ENCODE measurements around the gene PWP1. TPM values are rescaled to one million over a fixed set of nuclear protein-coding genes. Genes with fewer than 3 reads are reported as not detected.

PWP1 gene
- total and polyA plus RNA-seq, 10 of the 15 experiments (the other 5 are each of a cell fraction or from before 2014, with no cell fraction given), result 42.4 to 283 (median 84.6) TPM

DNA sequence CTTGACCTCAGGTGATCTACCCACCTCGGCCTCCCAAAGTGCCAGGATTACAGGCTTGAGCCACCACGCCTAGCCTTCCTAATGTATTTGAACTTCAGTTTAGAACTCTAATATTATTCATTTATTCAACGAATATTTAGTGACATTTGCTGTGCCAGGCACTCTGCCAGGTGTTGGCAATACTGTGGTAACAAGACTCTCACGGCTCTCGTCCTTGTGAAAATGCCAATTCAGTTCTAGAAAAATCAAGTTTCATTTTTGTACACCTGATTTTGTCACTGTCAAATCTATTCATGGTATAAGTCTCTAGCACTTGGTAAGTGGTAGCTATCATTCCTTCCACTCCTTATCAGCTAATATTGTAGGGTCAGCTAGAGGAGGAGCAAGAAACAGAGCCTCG is 6.3 kb upstream of the PWP1 start:
- H3K27me3 ChIP-seq (replicated peaks in 1 of 2; ENCODE audit: control insufficient read depth in 2 of 2, insufficient read depth in 2 of 2, low read length in 1 of 2), result no peaks in the 10 kb centered on the region
- H3K4me1 ChIP-seq (ENCODE audit: control insufficient read depth, insufficient read depth, low read length), result no peaks in the 10 kb centered on the region
- BruUV-seq (replicated peaks), result no TSS peak
- no peak for DNase-seq (ENCODE audit: low read depth, low spot score)
- no peak overlapping the region for H3K4me2 ChIP-seq (ENCODE audit: control insufficient read depth, insufficient read depth)
- no peak overlapping the region for H3K9ac ChIP-seq (ENCODE audit: control insufficient read depth, insufficient read depth, low read length)
- CTCF ChIA-PET, result interaction anchor here (0.6 to 10.8 kb wide), 13 partner anchors 8 to 250 kb away, joined by 3 to 170 read pairs (median 5); no protein-coding TSS in a partner anchor
- RAD21 ChIA-PET (ENCODE audit: unreplicated experiment), result interaction anchor here (3.9 kb wide), 1 partner anchor 205 kb away, joined by 18 read pairs; no protein-coding TSS in a partner anchor
- no peaks in the 10 kb centered on the region for H3K79me2 ChIP-seq (ENCODE audit: control insufficient read depth, insufficient read depth, low read length)
- POLR2A ChIA-PET, result no interaction called here
- no peaks in the 10 kb centered on the region for H3K36me3 ChIP-seq (ENCODE audit: control insufficient read depth in 2 of 2, insufficient read depth in 2 of 2, low read length in 1 of 2)
- in situ Hi-C loops (cut with MboI), result loop anchor here (5.0 to 25.0 kb wide), 2 partner anchors 208 to 833 kb away; partner anchors contain the start of gene FICD
- SMC1A ChIA-PET (ENCODE audit: uncharacterized antibody, unreplicated experiment), result interaction anchor here (1.2 to 3.6 kb wide), 5 partner anchors 58 to 207 kb away, joined by 4 to 13 read pairs (median 6); no protein-coding TSS in a partner anchor
- intact Hi-C loops (cut with micrococcal nuclease; ENCODE audit: unreplicated experiment), result loop anchor here (10.0 kb wide), 1 partner anchor 515 kb away; no protein-coding TSS in a partner anchor
- H3K27ac ChIP-seq (ENCODE audit: control insufficient read depth, insufficient read depth), result no peak overlapping the region
- no peak overlapping the region for H2AFZ ChIP-seq (ENCODE audit: control insufficient read depth, low read depth, low read length)
- WGBS (ENCODE audit: insufficient coverage, insufficient replicate concordance, low lambda C conversion rate, missing lambda C conversion rate), result 26% methylated on average over 6 of the region's 6 CpGs
- H3K4me3 ChIP-seq, result no peak overlapping the region
- ATAC-seq, result no peak
- FAIRE-seq, result no peak
- H3K9me3 ChIP-seq (replicated peaks; ENCODE audit: control insufficient read depth, insufficient read depth, low read length), result no peaks in the 10 kb centered on the region; the same call in 2 of the 3 replicates
- H4K20me1 ChIP-seq (ENCODE audit: control insufficient read depth, insufficient read depth), result no peaks in the 10 kb centered on the region
- TF ChIP-seq ZNF592 (IDR thresholded peaks at IDR 0.05) (no peak), SIN3A (IDR thresholded peaks at IDR 0.05; ENCODE audit: low read depth, low read length) (no peak), IRF5 (IDR thresholded peaks at IDR 0.05; ENCODE audit: borderline replicate concordance) (no peak), PAX5 (IDR thresholded peaks at IDR 0.05; ENCODE audit: borderline replicate concordance, low read depth, low read length) (no peak), RB1 (IDR thresholded peaks at IDR 0.05; ENCODE audit: borderline replicate concordance) (no peak), HDAC2 (IDR thresholded peaks at IDR 0.05) (no peak), NRF1 (conservative IDR thresholded peaks at IDR 0.05; ENCODE audit: low read depth, low read length) (no peak), ZNF622 (IDR thresholded peaks at IDR 0.05) (no peak), ATF7 (IDR thresholded peaks at IDR 0.05; ENCODE audit: low read depth) (no peak), GABPA (IDR thresholded peaks at IDR 0.05; ENCODE audit: low read depth) (no peak), SMC3 (IDR thresholded peaks at IDR 0.05; ENCODE audit: borderline replicate concordance, low read length) (no peak), PAX8 (IDR thresholded peaks at IDR 0.05) (no peak), MEF2A (IDR thresholded peaks at IDR 0.05; ENCODE audit: insufficient read depth, low read depth, low read length) (no peak), FOS (IDR thresholded peaks at IDR 0.05; ENCODE audit: borderline replicate concordance, extremely low read depth, insufficient read length) (no peak)
- TF ChIP-seq, protein P1, sequence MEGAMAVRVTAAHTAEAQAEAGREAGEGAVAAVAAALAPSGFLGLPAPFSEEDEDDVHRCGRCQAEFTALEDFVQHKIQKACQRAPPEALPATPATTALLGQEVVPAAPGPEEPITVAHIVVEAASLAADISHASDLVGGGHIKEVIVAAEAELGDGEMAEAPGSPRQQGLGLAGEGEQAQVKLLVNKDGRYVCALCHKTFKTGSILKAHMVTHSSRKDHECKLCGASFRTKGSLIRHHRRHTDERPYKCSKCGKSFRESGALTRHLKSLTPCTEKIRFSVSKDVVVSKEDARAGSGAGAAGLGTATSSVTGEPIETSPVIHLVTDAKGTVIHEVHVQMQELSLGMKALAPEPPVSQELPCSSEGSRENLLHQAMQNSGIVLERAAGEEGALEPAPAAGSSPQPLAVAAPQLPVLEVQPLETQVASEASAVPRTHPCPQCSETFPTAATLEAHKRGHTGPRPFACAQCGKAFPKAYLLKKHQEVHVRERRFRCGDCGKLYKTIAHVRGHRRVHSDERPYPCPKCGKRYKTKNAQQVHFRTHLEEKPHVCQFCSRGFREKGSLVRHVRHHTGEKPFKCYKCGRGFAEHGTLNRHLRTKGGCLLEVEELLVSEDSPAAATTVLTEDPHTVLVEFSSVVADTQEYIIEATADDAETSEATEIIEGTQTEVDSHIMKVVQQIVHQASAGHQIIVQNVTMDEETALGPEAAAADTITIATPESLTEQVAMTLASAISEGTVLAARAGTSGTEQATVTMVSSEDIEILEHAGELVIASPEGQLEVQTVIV (IDR thresholded peaks at IDR 0.05; ENCODE audit: borderline replicate concordance, partially characterized antibody), result no peak
- TF ChIP-seq, protein P2, sequence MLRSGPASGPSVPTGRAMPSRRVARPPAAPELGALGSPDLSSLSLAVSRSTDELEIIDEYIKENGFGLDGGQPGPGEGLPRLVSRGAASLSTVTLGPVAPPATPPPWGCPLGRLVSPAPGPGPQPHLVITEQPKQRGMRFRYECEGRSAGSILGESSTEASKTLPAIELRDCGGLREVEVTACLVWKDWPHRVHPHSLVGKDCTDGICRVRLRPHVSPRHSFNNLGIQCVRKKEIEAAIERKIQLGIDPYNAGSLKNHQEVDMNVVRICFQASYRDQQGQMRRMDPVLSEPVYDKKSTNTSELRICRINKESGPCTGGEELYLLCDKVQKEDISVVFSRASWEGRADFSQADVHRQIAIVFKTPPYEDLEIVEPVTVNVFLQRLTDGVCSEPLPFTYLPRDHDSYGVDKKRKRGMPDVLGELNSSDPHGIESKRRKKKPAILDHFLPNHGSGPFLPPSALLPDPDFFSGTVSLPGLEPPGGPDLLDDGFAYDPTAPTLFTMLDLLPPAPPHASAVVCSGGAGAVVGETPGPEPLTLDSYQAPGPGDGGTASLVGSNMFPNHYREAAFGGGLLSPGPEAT (IDR thresholded peaks at IDR 0.05; ENCODE audit: low read depth), result no peak

Measured in GM12878 (cell line).